GM12864 (cell line): ENCODE results near the gene ARHGAP24.

Experiments
- DNase-seq: peaks from one replicate; pipeline ENCODE4 v3.0.0-alpha.2; 2011; ENCODE audit warnings: low read depth
- H3K4me3 ChIP-seq: 2 replicates; pipeline ENCODE4 v1.5.1; 2011; ENCODE audit warnings: mild to moderate bottlenecking, low read depth, low read length, control low read depth
- CTCF ChIP-seq: IDR thresholded peaks from 2 replicates; pipeline ENCODE4 v1.5.1; 2011; ENCODE audit warnings: low read depth, mild to moderate bottlenecking, moderate library complexity, low read length, control low read depth, inconsistent platforms; ENCODE audit errors: missing control alignments

The ARHGAP24 gene

GRCh38 chr4:85717847-85718246 is 242.9 kb downstream of the ARHGAP24 start:
- TF ChIP-seq CTCF: no peak
- DNase-seq: no peak
- H3K4me3 ChIP-seq: no peak overlapping the region

GRCh38 chr4:85720735-85721134 is 245.8 kb downstream of the ARHGAP24 start:
- H3K4me3 ChIP-seq: no peak overlapping the region
- TF ChIP-seq CTCF: no peak
- DNase-seq: no peak

GRCh38 chr4:85722401-85722800 is 247.5 kb downstream of the ARHGAP24 start:
- DNase-seq: no peak
- H3K4me3 ChIP-seq: no peak overlapping the region
- TF ChIP-seq CTCF: no peak

GRCh38 chr4:85722807-85723206 is 247.9 kb downstream of the ARHGAP24 start:
- TF ChIP-seq CTCF: no peak
- no peak for DNase-seq
- H3K4me3 ChIP-seq: no peak overlapping the region

GRCh38 chr4:85724791-85725563 is 250.0 kb downstream of the ARHGAP24 start:
- TF ChIP-seq CTCF: no peak
- H3K4me3 ChIP-seq: no peak overlapping the region
- peak; percentile 25 for DNase-seq

- no peak for TF ChIP-seq CTCF
- DNase-seq: peak; percentile 64
- no peak overlapping the region for H3K4me3 ChIP-seq
These were observed 250.8 kb downstream of the ARHGAP24 start for GRCh38 chr4:85725721-85726170.

- no peak for DNase-seq
- TF ChIP-seq CTCF: no peak
- no peak overlapping the region for H3K4me3 ChIP-seq
These were observed 251.6 kb downstream of the ARHGAP24 start for GRCh38 chr4:85726555-85726954.
